Esophagus muscularis mucosa (tissue), 3 donors: Measurements from ENCODE around the gene DCLRE1C.

Source experiments
- EP300 ChIP-seq: sonication (generic); formaldehyde crosslinking; IDR thresholded peaks from one replicate; pipeline ENCODE4 v1.6.1; 2017; ENCODE audit warnings: antibody characterized with exemption
- POLR2A ChIP-seq: fragments of 450-650 bp; IDR thresholded peaks from one replicate; pipeline ENCODE4 v1.6.1; 2017; ENCODE audit warnings: antibody characterized with exemption, moderate library complexity, mild to moderate bottlenecking, low read depth
- POLR2AphosphoS5 ChIP-seq, 2 donors: sonication (generic); formaldehyde crosslinking; IDR thresholded peaks; one replicate each; pipeline ENCODE4 v1.6.1; 2017; ENCODE audit warnings: antibody characterized with exemption in 2 of 2

- TF ChIP-seq POLR2A (no peak), POLR2AphosphoS5 (IDR thresholded peaks at IDR 0.05) (peak; percentile 67 to 71), EP300 (no peak)
These were observed at the start of gene DCLRE1C for GRCh38 chr10:14954001-14954770.
